ENCODE measurements around the gene NCOA7.

DNA sequence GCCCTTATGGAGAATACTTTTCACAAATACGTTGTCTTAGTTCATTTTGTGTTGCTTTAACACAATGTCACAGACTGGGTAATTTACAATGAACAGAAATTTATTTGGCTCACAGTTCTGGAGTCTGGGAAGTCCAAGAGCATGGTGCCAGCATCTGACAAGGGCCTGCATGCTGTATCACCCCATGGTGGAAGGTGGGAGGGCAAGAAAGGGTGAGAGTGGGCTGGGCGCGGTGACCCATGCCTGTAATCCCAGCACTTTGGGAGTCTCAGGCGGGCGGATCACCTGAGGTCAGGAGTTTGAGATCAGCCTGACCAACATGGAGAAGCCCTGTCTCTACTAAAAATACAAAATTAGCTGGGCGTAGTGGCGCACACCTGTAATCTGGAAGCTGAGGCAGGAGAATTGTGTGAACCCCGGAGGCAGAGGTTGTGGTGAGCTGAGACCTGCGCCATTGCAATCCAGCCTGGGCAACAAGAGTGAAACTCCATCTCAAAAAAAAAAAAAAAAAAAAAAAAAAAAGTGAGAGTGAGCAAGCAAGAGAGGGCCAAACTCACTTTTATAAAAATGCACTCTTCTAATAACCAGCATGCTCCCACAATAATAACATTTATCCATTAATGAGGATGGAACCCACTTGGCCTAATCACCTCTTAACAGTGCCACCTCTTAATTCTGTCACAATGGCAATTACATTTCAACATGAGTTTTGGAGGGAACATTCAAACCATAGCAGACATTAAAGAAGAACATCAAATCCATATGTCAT, 36.1 kb downstream of the NCOA7 start:
- TF ChIP-seq, protein P1, sequence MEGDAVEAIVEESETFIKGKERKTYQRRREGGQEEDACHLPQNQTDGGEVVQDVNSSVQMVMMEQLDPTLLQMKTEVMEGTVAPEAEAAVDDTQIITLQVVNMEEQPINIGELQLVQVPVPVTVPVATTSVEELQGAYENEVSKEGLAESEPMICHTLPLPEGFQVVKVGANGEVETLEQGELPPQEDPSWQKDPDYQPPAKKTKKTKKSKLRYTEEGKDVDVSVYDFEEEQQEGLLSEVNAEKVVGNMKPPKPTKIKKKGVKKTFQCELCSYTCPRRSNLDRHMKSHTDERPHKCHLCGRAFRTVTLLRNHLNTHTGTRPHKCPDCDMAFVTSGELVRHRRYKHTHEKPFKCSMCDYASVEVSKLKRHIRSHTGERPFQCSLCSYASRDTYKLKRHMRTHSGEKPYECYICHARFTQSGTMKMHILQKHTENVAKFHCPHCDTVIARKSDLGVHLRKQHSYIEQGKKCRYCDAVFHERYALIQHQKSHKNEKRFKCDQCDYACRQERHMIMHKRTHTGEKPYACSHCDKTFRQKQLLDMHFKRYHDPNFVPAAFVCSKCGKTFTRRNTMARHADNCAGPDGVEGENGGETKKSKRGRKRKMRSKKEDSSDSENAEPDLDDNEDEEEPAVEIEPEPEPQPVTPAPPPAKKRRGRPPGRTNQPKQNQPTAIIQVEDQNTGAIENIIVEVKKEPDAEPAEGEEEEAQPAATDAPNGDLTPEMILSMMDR (IDR thresholded peaks at IDR 0.05): no peak
- TF ChIP-seq EP300 (IDR thresholded peaks at IDR 0.05; ENCODE audit: low read depth) (no peak), POLR2A (IDR thresholded peaks at IDR 0.05) (no peak), POLR2AphosphoS5 (IDR thresholded peaks at IDR 0.05) (no peak)
